Lower leg skin (tissue), 3 donors: Measurements from ENCODE around the gene PLCH1.

Experiments
- CTCF ChIP-seq, 3 donors: fragments of 450-650 bp; IDR thresholded peaks; one replicate each; pipeline ENCODE4 v1.5.1; 2016; ENCODE audit warnings: antibody characterized with exemption in 3 of 3, mild to moderate bottlenecking in 3 of 3, moderate library complexity in 2 of 3
- POLR2A ChIP-seq, 2 donors: fragments of 450-650 bp; IDR thresholded peaks; one replicate each; pipeline ENCODE4 v1.6.1; 2016 to 2017; ENCODE audit warnings: antibody characterized with exemption in 2 of 2, mild to moderate bottlenecking in 1 of 2, moderate library complexity in 1 of 2

- TF ChIP-seq CTCF (IDR thresholded peaks at IDR 0.05): no peak
- TF ChIP-seq POLR2A (IDR thresholded peaks at IDR 0.05): no peak
Measured at GRCh38 chr3:155747286-155747945, 2.5 kb upstream of the PLCH1 start.
